ENCODE results near the gene PHC2. TPM values are rescaled to one million over a fixed set of nuclear protein-coding genes. Genes with fewer than 3 reads are reported as not detected.

PHC2 gene
- total RNA-seq, 6 donors from 2014 or later = 103 to 173 (median 129) TPM

- H3K9me3 ChIP-seq = no peaks in the 10 kb centered on the region
- no peak overlapping the region for H3K27ac ChIP-seq
- H3K4me1 ChIP-seq = no peaks in the 10 kb centered on the region
- WGBS, 2 donors = 50 to 66% methylated on average over 4 to 5 of the region's 6 CpGs
- no peak overlapping the region for H3K4me3 ChIP-seq
- ATAC-seq (ENCODE audit: low FRiP score in 2 of 2) (peak in 1 of 2 donors; percentile 35), DNase-seq (no peak)
- TF ChIP-seq, protein P1, sequence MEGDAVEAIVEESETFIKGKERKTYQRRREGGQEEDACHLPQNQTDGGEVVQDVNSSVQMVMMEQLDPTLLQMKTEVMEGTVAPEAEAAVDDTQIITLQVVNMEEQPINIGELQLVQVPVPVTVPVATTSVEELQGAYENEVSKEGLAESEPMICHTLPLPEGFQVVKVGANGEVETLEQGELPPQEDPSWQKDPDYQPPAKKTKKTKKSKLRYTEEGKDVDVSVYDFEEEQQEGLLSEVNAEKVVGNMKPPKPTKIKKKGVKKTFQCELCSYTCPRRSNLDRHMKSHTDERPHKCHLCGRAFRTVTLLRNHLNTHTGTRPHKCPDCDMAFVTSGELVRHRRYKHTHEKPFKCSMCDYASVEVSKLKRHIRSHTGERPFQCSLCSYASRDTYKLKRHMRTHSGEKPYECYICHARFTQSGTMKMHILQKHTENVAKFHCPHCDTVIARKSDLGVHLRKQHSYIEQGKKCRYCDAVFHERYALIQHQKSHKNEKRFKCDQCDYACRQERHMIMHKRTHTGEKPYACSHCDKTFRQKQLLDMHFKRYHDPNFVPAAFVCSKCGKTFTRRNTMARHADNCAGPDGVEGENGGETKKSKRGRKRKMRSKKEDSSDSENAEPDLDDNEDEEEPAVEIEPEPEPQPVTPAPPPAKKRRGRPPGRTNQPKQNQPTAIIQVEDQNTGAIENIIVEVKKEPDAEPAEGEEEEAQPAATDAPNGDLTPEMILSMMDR (IDR thresholded peaks at IDR 0.05) = no peak
- TF ChIP-seq EP300 (IDR thresholded peaks at IDR 0.05) (no peak), POLR2A (IDR thresholded peaks at IDR 0.05) (no peak), POLR2AphosphoS5 (IDR thresholded peaks at IDR 0.05) (no peak)
- no peaks in the 10 kb centered on the region for H3K27me3 ChIP-seq
- no peaks in the 10 kb centered on the region for H3K36me3 ChIP-seq
These were observed 12.8 kb upstream of the PHC2 start for GRCh38 chr1:33443705-33444180.

- no peaks in the 10 kb centered on the region for H3K4me1 ChIP-seq
- ATAC-seq (ENCODE audit: low FRiP score in 2 of 2) = no peak
- no peaks in the 10 kb centered on the region for H3K27me3 ChIP-seq
- H3K4me3 ChIP-seq = no peak overlapping the region
- WGBS, 2 donors = 45 to 59% methylated on average over 4 of the region's 4 CpGs
- H3K9me3 ChIP-seq = no peaks in the 10 kb centered on the region
- no peak overlapping the region for H3K27ac ChIP-seq
- no peaks in the 10 kb centered on the region for H3K36me3 ChIP-seq
- DNase-seq = no peak
- TF ChIP-seq POLR2A (IDR thresholded peaks at IDR 0.05) (no peak), EP300 (IDR thresholded peaks at IDR 0.05) (no peak), POLR2AphosphoS5 (IDR thresholded peaks at IDR 0.05) (no peak)
- TF ChIP-seq, protein P1 (IDR thresholded peaks at IDR 0.05) = no peak
These were observed 12.3 kb upstream of the PHC2 start for GRCh38 chr1:33443080-33443704.

DNA sequence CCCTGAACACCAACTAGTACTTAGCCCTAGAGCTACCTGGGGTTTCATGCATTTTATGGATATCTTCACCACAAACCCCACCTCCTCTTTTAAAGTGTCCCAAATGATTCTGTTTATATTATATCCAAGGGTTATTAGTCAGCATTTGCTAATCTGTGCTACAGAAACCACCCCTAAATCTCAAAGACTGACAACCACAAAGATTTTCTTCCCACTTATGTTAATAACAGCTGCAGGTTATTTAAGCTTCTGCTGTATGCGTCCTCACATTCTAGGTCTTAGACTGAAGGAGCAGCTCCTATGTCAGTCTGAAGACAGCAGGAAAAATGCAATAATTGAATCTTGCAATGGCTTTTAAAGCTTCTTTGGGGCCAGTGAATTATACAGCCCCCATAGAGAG, 11.2 kb upstream of the PHC2 start:
- no peak for DNase-seq
- Histone ChIP-seq H3K4me3 (no peak overlapping the region), H3K27me3 (no peaks in the 10 kb centered on the region), H3K4me1 (no peaks in the 10 kb centered on the region), H3K27ac (no peak overlapping the region), H3K36me3 (no peaks in the 10 kb centered on the region), H3K9me3 (no peaks in the 10 kb centered on the region)
- 88 to 93% methylated on average over 1 of the region's 1 CpG for WGBS, 2 donors
- no peak for ATAC-seq (ENCODE audit: low FRiP score in 2 of 2)
- TF ChIP-seq EP300 (IDR thresholded peaks at IDR 0.05) = no peak
- TF ChIP-seq POLR2AphosphoS5 (IDR thresholded peaks at IDR 0.05) = no peak
- TF ChIP-seq, protein P1 (IDR thresholded peaks at IDR 0.05) = no peak
- no peak for TF ChIP-seq POLR2A (IDR thresholded peaks at IDR 0.05)

DNA sequence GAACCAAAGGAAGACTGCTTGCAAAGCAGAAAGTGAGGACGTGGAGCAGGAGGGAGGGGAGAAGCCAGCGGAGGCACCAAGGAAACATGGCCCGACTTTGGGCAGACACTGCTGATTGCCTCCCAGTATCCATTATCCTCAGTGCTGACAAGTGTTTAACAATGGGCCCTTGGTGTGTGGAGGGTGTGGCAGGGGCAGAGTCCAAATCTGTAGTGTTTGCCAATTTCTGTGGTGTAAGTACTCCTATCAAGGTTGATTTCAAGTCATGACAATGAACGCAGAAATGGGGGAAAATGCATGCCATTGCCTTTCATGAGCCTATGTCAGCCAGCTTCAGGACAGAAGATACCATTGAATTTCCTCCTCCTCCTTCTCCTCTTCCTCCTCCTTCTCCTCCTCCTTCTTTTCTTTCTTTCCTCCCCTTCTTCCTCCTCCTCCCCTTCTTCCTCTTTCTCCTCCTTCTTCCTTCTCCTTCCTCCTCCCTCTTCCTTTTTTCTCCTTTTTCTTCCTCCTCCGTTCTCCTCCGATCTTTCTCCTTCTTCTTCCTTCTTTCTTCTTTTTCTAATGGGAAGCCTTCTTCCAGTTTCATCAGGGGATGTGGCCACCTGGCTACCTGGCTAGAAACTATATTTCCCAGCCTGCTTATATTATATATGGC, 10.3 kb upstream of the PHC2 start:
- 57 to 67% methylated on average over 6 of the region's 6 CpGs for WGBS, 2 donors
- H3K27me3 ChIP-seq = no peaks in the 10 kb centered on the region
- ATAC-seq (ENCODE audit: low FRiP score in 2 of 2) (no peak), DNase-seq (no peak)
- H3K9me3 ChIP-seq = no peaks in the 10 kb centered on the region
- no peak overlapping the region for H3K27ac ChIP-seq
- TF ChIP-seq POLR2A (IDR thresholded peaks at IDR 0.05) (no peak), POLR2AphosphoS5 (IDR thresholded peaks at IDR 0.05) (no peak), EP300 (IDR thresholded peaks at IDR 0.05) (no peak)
- TF ChIP-seq, protein P1 (IDR thresholded peaks at IDR 0.05) = no peak
- no peaks in the 10 kb centered on the region for H3K36me3 ChIP-seq
- H3K4me1 ChIP-seq = no peaks in the 10 kb centered on the region
- no peak overlapping the region for H3K4me3 ChIP-seq
